AG04449 (cell line): Measurements from ENCODE around the gene KDM3A.

Experiments used
- CTCF ChIA-PET: fragments of 350-600 bp; formaldehyde crosslinking; extraction: SDS; loops from one replicate; lab custom pipeline; 2021; ENCODE audit warnings: antibody characterized with exemption; lab: Yijun Ruan, JAX
- POLR2A ChIA-PET: fragments of 400-600, 350-600 bp; formaldehyde crosslinking; extraction: SDS; loops from one replicate; lab custom pipeline; 2020; ENCODE audit warnings: antibody characterized with exemption, inconsistent platforms; lab: Yijun Ruan, JAX
- DNase-seq: peaks from one replicate; pipeline ENCODE4 v3.0.0-alpha.2; 2010; ENCODE audit warnings: low read depth, low spot score
- H3K4me3 ChIP-seq: 2 replicates; pipeline ENCODE4 v1.5.1; 2011; ENCODE audit warnings: low read depth, mild to moderate bottlenecking, control low read depth, low read length
- CTCF ChIP-seq: IDR thresholded peaks from one replicate; pipeline ENCODE4 v1.5.1; 2011; ENCODE audit warnings: mild to moderate bottlenecking, moderate library complexity, low read length, control low read depth, inconsistent platforms; ENCODE audit not compliant: insufficient read depth; ENCODE audit errors: missing control alignments

KDM3A gene

GRCh38 chr2:86397986-86398385 lies 43.2 kb upstream of the KDM3A start:
- POLR2A ChIA-PET: no interaction called here
- no peak overlapping the region for H3K4me3 ChIP-seq
- CTCF ChIA-PET: interaction anchor here (1.0 to 1.4 kb wide), 3 partner anchors 9 to 177 kb away, joined by 3 read pairs; no protein-coding TSS in a partner anchor

GRCh38 chr2:86398500-86399474 lies 42.4 kb upstream of the KDM3A start:
- ChIA-PET POLR2A (no interaction called here), CTCF (interaction anchor here (1.0 to 1.4 kb wide), 3 partner anchors 8 to 178 kb away, joined by 3 read pairs; no protein-coding TSS in a partner anchor)
- no peak for DNase-seq
- TF ChIP-seq CTCF: no peak
- no peak overlapping the region for H3K4me3 ChIP-seq

More at GRCh38 chr2:86397986-86398385, 43.2 kb upstream of the KDM3A start:
- TF ChIP-seq CTCF: no peak
- no peak for DNase-seq

- DNase-seq: no peak
- POLR2A ChIA-PET: no interaction called here
- CTCF ChIA-PET: interaction anchor here (0.6 kb wide), 1 partner anchor 170 kb away, joined by 3 read pairs; no protein-coding TSS in a partner anchor
- no peak for TF ChIP-seq CTCF
- H3K4me3 ChIP-seq: no peak overlapping the region
Measured at GRCh38 chr2:86400321-86400720, 40.9 kb upstream of the KDM3A start.

GRCh38 chr2:86410581-86410980 lies 30.6 kb upstream of the KDM3A start:
- H3K4me3 ChIP-seq: no peak overlapping the region
- no peak for TF ChIP-seq CTCF
- POLR2A ChIA-PET: no interaction called here
- CTCF ChIA-PET: no interaction called here
- DNase-seq: no peak

- ChIA-PET CTCF (no interaction called here), POLR2A (no interaction called here)
- TF ChIP-seq CTCF: no peak
- no peak overlapping the region for H3K4me3 ChIP-seq
- no peak for DNase-seq
Measured at GRCh38 chr2:86411396-86411795, 29.8 kb upstream of the KDM3A start.

GRCh38 chr2:86412007-86412406 lies 29.2 kb upstream of the KDM3A start:
- POLR2A ChIA-PET: interaction anchor here (0.7 kb wide), 1 partner anchor 18 kb away, joined by 3 read pairs; no protein-coding TSS in a partner anchor
- no peak for DNase-seq
- H3K4me3 ChIP-seq: no peak overlapping the region
- TF ChIP-seq CTCF: no peak
- CTCF ChIA-PET: no interaction called here
